OCI-LY7 (cell line): Measurements from ENCODE around the gene SCGB2B2. TPM values are rescaled to one million over a fixed set of nuclear protein-coding genes. Genes with fewer than 3 reads are reported as not detected.

ENCODE experiments used
- BruUV-seq: library from RNA; stranded (reverse); fragments of 400-500 nt; replicated peaks from 2 replicates; lab custom pipeline; 2021; lab: Mats Ljungman, UMichigan
- CTCF ChIA-PET: fragments of 300-600 bp; sonication (Branson Sonifier 250); formaldehyde crosslinking; loops from one replicate; lab custom pipeline; 2022; ENCODE audit warnings: antibody characterized with exemption; ENCODE audit not compliant: unreplicated experiment; lab: Charles Lee
- POLR2A ChIA-PET: fragments of 300-600 bp; sonication (Branson Sonifier 250); formaldehyde crosslinking; loops from one replicate; lab custom pipeline; 2022; ENCODE audit warnings: antibody characterized with exemption; lab: Charles Lee
- DNase-seq: peaks from one replicate; pipeline ENCODE4 v3.0.0-alpha.2; 2015; ENCODE audit warnings: low spot score
- H2AFZ ChIP-seq: fragments of 200-600 bp; sonication (generic), shearing (Covaris generic); 2 replicates; pipeline ENCODE4 v1.6.1; 2014; ENCODE audit warnings: mild to moderate bottlenecking, antibody characterized with exemption, low read length, moderate library complexity
- H3K27ac ChIP-seq: fragments of 200-600 bp; sonication (generic); 2 replicates; pipeline ENCODE4 v1.5.1; 2014; ENCODE audit warnings: mixed run types, low read depth, mild to moderate bottlenecking, moderate library complexity, low read length, inconsistent platforms; ENCODE audit not compliant: poor library complexity, severe bottlenecking
- H3K36me3 ChIP-seq: fragments of 200-600 bp; sonication (generic); 2 replicates; pipeline ENCODE4 v1.6.1; 2014; ENCODE audit warnings: mild to moderate bottlenecking, antibody characterized with exemption, low read length, moderate library complexity, mixed read lengths; ENCODE audit not compliant: insufficient read depth
- H3K4me1 ChIP-seq: fragments of 200-600 bp; sonication (generic); 2 replicates; pipeline ENCODE4 v1.5.1; 2014; ENCODE audit warnings: mild to moderate bottlenecking, low read length; ENCODE audit not compliant: insufficient read depth, poor library complexity, severe bottlenecking
- H3K4me2 ChIP-seq: fragments of 200-600 bp; sonication (generic); 2 replicates; pipeline ENCODE4 v1.6.1; 2014; ENCODE audit warnings: mild to moderate bottlenecking, low read length
- H3K4me3 ChIP-seq: fragments of 200-600 bp; sonication (generic); 2 replicates; pipeline ENCODE4 v1.5.1; 2014; ENCODE audit warnings: mild to moderate bottlenecking, low read depth, low read length; ENCODE audit not compliant: poor library complexity, severe bottlenecking
- H3K79me2 ChIP-seq: fragments of 200-600 bp; sonication (generic); 2 replicates; pipeline ENCODE4 v1.6.1; 2016; ENCODE audit warnings: low read depth, mild to moderate bottlenecking, low read length, moderate library complexity, mixed read lengths; ENCODE audit not compliant: insufficient read depth
- H3K9me2 ChIP-seq: fragments of 200-600 bp; sonication (generic); 2 replicates; pipeline ENCODE4 v1.6.1; 2016; ENCODE audit warnings: mild to moderate bottlenecking, low read length, mixed read lengths; ENCODE audit not compliant: insufficient read depth
- H3K9me3 ChIP-seq: fragments of 200-600 bp; sonication (generic); 2 replicates; pipeline ENCODE4 v1.6.1; 2014; ENCODE audit warnings: mild to moderate bottlenecking, mixed run types, low read length, mixed read lengths
- H4K20me1 ChIP-seq: fragments of 200-600 bp; sonication (generic); 2 replicates; pipeline ENCODE4 v1.6.1; 2014; ENCODE audit warnings: mild to moderate bottlenecking, antibody characterized with exemption, low read length, moderate library complexity, mixed read lengths; ENCODE audit not compliant: insufficient read depth
- EZH2phosphoT487 ChIP-seq: fragments of 200-600 bp; sonication (generic); IDR thresholded peaks from 2 replicates; pipeline ENCODE4 v1.6.1; 2018; ENCODE audit warnings: low read depth, borderline replicate concordance, mild to moderate bottlenecking, mixed run types, antibody characterized with exemption, low read length, moderate library complexity, mixed read lengths
- intact Hi-C: fragments of 100-400 bp; cut with micrococcal nuclease; formaldehyde crosslinking; loops from one replicate; pipeline ENCODE4 v1.10.0; 2022; ENCODE audit not compliant: unreplicated experiment
- total RNA-seq, 2 experiments: library from RNA; depleted of rRNA in 1 of 2; stranded (reverse); fragments of >200 nt in 1 of 2; shearing (Covaris generic) in 1 of 2; gene quantifications; 2 replicates each; pipeline ENCODE4 v1.2.3, GENCODE V29; 2014 to 2022
- TF ChIP-seq, protein P1 (sequence below): fragments of 200-600 bp; sonication (generic); conservative IDR thresholded peaks from 2 replicates; pipeline ENCODE4 v1.5.1; 2014; ENCODE audit warnings: mild to moderate bottlenecking, antibody characterized with exemption, low read length, moderate library complexity, mixed read lengths

SCGB2B2 gene
- total RNA-seq, 2 experiments from 2014 or later, result 0.54 to 1.7 TPM

GRCh38 chr19:34667349-34668076 lies 9.4 kb downstream of the SCGB2B2 start:
- no peaks in the 10 kb centered on the region for H3K79me2 ChIP-seq
- BruUV-seq, result no TSS peak
- peak overlapping the region; percentile 23 for H3K4me3 ChIP-seq
- ChIA-PET POLR2A (interaction anchor here (0.7 to 1.2 kb wide), 2 partner anchors 10 to 345 kb away, joined by 3 to 6 read pairs; partner anchors contain the start of genes SCGB2B2 and ZNF302), CTCF (no interaction called here)
- H4K20me1 ChIP-seq, result no peaks in the 10 kb centered on the region
- intact Hi-C loops, result no loop called here
- no peak overlapping the region for H3K27ac ChIP-seq
- H3K4me2 ChIP-seq, result peak overlapping the region; percentile 58
- no peaks in the 10 kb centered on the region for H3K4me1 ChIP-seq
- DNase-seq, result peak; percentile 12
- no peaks in the 10 kb centered on the region for H3K9me2 ChIP-seq
- no peaks in the 10 kb centered on the region for H3K36me3 ChIP-seq
- H2AFZ ChIP-seq, result 0 out of 2 replicates have a peak overlapping the region, but pooled peaks have one; percentile 2
- no peaks in the 10 kb centered on the region for H3K9me3 ChIP-seq
- no peak for TF ChIP-seq EZH2phosphoT487
- TF ChIP-seq, protein P1, sequence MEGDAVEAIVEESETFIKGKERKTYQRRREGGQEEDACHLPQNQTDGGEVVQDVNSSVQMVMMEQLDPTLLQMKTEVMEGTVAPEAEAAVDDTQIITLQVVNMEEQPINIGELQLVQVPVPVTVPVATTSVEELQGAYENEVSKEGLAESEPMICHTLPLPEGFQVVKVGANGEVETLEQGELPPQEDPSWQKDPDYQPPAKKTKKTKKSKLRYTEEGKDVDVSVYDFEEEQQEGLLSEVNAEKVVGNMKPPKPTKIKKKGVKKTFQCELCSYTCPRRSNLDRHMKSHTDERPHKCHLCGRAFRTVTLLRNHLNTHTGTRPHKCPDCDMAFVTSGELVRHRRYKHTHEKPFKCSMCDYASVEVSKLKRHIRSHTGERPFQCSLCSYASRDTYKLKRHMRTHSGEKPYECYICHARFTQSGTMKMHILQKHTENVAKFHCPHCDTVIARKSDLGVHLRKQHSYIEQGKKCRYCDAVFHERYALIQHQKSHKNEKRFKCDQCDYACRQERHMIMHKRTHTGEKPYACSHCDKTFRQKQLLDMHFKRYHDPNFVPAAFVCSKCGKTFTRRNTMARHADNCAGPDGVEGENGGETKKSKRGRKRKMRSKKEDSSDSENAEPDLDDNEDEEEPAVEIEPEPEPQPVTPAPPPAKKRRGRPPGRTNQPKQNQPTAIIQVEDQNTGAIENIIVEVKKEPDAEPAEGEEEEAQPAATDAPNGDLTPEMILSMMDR, result no peak

DNA sequence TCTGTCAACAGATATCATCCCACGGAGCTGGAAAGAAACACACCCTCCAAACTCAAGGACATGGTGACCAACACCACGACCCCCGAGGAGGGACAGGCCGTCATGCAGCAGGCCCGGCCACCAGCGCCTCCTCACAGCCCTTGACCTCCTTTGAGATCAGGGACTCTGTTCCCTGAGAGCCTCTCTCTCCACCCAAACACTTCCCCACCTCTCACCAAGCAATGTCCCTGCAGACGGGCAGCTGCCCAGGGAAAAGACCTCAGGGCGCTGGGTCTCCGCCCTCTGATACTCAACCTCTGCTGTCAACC lies 10.0 kb downstream of the SCGB2B2 start:
- no TSS peak for BruUV-seq
- H3K9me2 ChIP-seq, result no peaks in the 10 kb centered on the region
- H4K20me1 ChIP-seq, result no peaks in the 10 kb centered on the region
- TF ChIP-seq, protein P1, result no peak
- TF ChIP-seq EZH2phosphoT487, result no peak
- H3K36me3 ChIP-seq, result no peaks in the 10 kb centered on the region
- ChIA-PET CTCF (no interaction called here), POLR2A (interaction anchor here (0.7 to 1.3 kb wide), 3 partner anchors 9 to 345 kb away, joined by 3 to 6 read pairs (median 4); partner anchors contain the start of genes SCGB2B2 and ZNF302)
- DNase-seq, result no peak
- H3K79me2 ChIP-seq, result no peaks in the 10 kb centered on the region
- no peaks in the 10 kb centered on the region for H3K9me3 ChIP-seq
- no peak overlapping the region for H3K4me2 ChIP-seq
- H3K4me1 ChIP-seq, result no peaks in the 10 kb centered on the region
- H3K4me3 ChIP-seq, result no peak overlapping the region
- H3K27ac ChIP-seq, result no peak overlapping the region
- H2AFZ ChIP-seq, result no peak overlapping the region
- intact Hi-C loops, result no loop called here
